ENCODE data around the gene PNRC1.
A peak's percentile ranks its signal among the peaks of the same experiment; 100 is the strongest.

DNA sequence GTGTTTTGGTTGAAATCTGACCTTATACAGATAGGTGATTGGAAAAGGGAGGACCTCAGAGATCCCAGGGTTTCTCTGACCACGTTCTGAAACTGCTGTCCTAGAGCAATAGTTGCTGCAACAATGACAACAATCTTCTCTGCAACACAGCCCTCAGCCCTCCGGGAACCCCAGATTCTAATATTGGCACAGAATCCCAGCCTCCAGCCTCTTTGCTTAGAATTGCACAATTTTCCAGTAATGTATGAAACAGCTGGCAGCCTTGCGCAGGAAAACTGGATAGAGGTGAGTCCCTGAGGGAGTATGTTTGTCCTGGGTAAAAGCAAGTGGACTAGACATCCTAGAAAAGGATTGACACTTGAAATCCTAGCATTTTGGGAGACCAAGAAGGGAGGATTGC lies 30.4 kb upstream of the PNRC1 start:
- TF ChIP-seq CTCF (IDR thresholded peaks at IDR 0.05), result no peak
- TF ChIP-seq EP300 (IDR thresholded peaks at IDR 0.05), result peak in 2 of 4 donors; percentile 11 to 85
